ENCODE data around the gene RYR1.

GRCh38 chr19:38562096-38562495 is 128.6 kb downstream of the RYR1 start:
- TF ChIP-seq POLR2A (IDR thresholded peaks at IDR 0.05) (no peak), CTCF (IDR thresholded peaks at IDR 0.05) (no peak)

Measured in thyroid gland (tissue), 4 donors.